Effector CD4-positive, alpha-beta T cell (primary cell): ENCODE data around the gene VSIG2.

Experiments
- DNase-seq: peaks from one replicate; pipeline ENCODE4 v3.0.0-alpha.2; 2020

VSIG2 gene

DNA sequence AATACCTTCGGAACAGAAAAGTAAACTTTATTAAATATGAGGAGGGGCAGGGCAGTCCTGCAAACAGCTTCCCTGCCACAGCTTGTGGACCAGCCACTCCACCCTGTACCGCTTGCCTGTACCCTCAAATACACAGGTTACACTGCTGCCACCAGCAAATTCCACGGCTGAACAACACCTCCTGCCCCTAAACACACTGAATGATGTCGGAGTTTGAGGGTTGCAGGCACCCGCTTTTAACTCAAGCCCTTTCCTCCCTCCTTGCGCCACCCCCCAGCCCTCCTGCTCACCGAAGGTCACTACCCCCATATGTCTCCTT is 4.0 kb downstream of the VSIG2 start:
- no peak for DNase-seq

DNA sequence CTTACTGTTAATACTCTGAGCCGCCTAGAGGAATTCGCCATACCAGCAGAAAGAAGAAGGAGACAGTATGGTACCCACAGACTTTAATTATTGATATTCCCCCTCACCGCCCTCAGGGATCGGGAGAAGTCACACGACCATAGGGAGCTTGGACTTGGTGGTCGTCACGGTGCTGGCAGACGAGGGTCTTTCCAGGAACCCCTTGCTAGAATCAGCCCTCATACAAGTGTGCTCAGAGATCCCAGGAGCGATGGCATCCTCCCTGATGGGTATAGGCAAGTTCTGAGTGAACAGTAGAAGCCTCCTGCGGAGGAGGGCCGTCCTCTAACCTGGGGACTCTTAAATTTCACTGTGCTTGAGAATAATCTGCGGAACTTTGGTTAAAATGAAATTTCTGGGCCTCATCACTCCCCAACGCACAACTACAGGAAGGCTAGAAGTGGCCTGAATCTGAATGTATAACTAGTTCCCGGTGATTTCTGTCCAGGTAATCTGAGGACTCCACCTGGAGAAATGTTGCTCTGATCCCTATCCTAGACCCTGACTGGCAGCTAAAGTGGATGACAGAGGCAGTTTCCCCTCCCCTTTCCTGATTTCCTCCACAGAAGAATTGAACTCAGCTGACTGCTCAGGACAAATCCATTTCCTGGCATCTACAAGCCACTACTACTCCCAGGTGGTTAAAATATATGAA is 4.5 kb downstream of the VSIG2 start:
- no peak for DNase-seq

DNA sequence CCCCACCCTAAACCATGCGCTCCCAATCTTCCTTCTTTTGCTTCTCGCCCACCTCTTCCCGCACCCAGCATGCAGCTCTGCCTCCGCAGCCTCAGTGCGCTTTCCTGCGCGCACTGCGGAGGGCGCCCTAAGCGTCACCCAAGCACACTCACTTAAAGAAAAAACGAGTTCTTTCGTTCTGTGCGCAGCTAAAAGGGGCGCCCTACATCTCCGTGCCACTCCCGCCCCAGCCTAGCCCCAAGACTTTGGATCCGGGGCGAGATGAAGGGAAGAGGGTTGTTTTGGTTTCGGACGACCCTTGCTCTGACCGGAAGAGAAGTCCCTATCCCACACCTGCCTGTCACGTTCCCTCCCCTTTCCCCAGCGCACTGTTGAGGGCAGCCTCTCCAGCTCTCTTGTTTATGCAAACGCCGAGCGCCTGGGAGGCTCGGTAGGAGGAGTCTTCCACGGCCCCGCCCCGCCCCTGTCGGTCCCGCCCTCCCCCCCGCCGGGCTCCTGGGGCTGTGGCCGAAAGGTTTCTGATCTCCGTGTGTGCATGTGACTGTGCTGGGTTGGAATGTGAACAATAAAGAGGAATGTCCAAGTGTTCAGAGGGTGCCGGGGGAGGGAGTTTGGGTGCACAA is 5.3 kb downstream of the VSIG2 start:
- peak; percentile 63 for DNase-seq

DNA sequence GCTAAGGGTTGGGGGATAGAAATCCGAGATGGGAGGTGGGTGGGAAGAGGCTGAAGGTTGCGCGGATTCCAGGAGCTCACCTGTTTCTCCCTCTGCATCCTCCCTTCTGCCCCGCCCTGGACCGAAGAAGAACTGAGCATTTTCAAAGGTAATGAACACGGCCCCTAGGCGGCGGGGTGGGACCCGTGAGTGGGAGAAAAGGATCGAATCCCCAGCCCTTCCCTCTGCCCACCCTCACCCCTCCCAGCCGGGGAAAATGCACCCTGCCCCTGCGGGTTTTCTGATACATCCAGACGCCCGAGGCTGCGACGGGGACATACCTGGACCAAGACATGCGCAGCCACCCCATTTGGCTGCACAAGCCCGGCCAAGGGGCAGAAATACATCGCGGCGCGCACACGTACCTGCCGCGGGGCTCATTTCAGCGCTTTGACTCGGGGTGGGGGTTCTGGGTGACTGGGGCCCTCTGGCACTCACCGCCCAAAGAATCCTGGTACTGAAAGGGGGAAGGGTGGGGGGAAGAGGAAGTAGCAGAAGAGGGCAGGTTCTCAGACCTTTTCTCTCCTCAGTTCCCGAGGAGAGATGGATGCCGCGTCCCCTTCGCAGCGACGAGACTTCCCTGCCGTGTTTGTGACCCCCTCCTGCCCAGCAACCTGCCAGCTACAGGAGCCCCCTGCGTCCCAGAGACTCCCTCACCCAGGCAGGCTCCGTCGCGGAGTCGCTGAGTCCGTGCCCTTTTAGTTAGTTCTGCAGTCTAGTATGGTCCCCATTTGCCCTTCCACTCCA is 6.0 kb downstream of the VSIG2 start:
- no peak for DNase-seq

DNA sequence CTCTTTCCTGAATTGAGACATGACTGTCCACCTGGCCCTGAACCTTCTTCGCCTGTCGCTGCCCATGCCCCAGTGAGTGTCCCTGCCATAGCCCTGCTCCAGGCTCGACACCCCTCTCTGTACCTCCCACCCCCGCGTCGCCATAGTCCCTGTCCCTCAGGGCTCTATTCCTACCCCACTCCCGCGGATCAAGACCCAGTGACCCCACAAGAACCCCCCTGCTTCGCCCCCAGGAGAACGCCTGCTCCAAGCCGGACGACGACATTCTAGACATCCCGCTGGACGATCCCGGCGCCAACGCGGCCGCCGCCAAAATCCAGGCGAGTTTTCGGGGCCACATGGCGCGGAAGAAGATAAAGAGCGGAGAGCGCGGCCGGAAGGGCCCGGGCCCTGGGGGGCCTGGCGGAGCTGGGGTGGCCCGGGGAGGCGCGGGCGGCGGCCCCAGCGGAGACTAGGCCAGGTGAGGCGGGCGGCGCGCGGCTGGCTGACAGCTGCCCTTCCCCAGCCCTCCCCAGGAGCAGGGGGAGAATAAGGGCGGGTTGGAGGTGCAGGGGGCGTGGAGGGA is 6.7 kb downstream of the VSIG2 start:
- DNase-seq: no peak

DNA sequence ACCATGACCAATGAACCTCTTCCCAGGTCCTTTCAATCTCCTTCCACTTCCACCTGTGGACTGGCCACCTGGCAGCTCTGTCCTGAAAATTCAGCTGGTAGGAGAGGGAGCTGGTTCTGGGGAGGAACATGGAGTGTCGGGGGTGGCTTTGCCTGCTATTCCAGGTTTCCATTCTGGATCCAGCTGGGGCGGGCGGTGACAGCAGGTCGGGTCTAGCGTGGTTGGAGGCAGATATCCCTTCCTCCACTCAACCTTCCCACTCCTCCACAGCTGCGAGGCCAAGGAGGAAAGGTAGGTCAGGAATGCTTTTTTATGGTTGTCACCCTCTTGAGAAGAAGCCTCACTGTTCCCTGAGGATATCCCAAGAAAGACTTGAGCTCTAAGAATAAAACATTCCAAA is 9.0 kb downstream of the VSIG2 start:
- DNase-seq: no peak

DNA sequence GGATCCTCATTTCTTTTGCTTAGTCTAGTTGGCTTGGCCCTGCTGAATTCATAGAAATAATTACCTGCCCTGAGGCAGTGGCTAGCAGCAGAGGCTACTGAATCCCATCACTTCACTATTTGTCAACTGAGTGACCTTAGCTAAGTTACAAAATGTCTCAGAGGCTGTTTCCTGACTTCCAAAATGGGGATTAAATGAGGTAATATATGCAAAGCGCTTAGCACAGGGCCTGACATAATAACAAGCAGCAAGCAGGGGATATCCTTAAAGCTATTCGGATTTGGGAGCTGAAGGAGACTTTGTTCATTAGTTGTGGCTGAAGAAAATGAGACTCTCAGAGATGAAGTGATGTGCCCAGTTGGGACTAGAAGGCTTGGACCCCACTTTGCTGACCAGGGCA is 9.5 kb downstream of the VSIG2 start:
- no peak for DNase-seq

DNA sequence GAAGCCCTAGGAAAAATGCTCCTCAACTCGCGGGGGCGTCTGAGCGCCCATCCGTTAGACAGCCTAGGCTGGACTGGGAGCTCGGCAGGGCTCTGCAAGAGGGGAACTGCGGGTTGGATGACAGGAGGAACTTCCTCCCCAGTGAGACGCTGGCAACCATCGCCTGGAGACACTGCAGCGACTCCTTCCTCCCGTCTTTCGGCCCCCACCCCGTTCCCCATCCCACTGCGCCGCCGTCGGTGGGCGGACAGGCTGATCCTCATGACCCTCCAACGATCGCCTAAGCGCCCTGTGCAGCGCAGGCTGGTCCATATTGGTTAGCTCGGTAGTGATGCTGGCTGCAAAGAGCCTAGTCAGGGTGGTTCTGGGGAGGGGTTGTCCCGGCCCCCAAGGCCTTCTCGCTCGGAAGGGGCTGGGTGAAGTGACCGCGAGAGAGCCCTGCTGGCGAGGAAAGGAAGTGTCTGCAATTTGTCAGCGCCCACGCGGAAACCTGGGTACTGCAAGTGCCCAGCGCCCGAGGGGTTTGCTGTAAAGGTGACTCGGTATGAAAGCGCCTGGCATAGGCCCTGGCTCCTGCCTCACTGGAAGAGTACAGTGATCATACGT is 11.7 kb downstream of the VSIG2 start:
- peak; percentile 36 for DNase-seq

DNA sequence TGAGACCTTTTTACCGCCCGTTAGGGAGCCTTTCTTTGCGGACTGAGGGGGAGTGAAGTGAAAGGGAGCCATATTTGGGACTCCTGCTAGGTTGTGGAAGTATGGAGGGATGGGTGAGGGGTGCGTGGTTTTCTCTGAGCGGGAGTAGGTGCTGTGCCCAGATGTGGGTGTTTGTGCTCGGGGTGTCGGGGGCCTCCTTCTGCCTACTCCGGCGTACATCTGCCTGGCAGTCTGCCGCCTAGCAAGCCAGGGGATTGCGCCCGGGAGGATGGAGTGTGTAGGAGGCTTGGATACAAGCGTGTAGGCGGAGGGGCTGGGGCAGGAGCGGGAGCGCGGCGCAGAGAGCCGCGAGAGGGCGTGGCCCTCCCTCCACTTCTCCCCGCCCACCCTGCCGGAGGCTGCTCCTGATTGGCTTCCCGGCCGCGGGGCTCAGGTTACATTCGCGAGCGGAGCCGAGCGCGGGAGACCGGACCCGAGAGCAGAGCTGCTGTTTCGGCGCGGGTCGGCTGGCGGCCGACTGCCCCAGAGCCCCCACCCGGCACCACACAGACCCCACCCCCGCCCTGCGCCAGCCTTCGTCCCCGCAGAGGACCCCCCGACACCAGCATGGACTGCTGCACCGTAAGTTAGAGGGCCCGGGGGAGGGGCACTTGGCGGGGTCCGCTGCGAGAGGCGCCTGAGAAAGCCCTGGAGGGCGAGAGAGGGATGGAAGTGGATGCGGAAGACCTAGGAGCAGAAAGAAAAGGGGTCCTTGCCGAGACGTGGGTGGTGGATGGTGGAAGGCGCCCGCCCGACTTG is 12.4 kb downstream of the VSIG2 start, which contains the start of gene NRGN:
TSS of gene NRGN (plus strand) at position 464 of the 798 bp plus-strand sequence. CDS start at position 607, 143 bp downstream.
- peak; percentile 76 for DNase-seq

DNA sequence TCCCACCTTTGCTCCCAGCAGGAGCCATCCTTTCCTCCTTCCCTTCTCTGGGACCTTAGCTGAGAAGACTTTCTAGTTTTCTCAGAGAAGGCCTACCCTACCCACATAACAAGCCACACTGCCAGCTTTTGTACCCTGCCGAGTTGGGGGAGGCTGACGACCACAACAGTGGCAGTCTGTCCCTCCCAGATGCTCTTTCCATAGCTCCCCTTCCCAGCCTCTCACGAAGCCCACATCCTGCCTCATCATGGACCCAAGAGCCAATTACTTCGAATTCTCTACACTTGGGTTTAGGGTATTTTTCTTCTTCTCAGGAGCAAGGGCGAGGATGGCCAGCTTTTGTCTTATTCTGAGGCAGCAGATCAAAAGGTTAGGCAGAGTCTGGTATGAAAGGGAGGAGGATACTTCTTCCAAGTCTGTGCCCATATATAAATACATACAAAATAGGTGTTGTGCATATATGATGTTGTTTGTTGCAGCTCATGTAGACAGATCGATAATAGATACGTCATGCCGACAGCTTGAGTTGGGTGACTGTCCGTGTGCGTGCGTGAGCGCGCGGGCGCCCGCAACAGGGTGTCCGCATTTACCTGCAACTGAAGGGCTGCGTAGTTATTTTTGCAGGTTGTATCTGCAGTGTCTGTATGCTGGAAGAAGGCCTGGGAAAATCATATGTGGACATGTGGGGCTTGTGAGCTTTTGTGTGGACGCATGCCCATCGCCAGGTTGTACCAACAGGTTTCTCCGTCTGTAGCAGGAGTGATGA is 13.2 kb downstream of the VSIG2 start:
- no peak for DNase-seq

DNA sequence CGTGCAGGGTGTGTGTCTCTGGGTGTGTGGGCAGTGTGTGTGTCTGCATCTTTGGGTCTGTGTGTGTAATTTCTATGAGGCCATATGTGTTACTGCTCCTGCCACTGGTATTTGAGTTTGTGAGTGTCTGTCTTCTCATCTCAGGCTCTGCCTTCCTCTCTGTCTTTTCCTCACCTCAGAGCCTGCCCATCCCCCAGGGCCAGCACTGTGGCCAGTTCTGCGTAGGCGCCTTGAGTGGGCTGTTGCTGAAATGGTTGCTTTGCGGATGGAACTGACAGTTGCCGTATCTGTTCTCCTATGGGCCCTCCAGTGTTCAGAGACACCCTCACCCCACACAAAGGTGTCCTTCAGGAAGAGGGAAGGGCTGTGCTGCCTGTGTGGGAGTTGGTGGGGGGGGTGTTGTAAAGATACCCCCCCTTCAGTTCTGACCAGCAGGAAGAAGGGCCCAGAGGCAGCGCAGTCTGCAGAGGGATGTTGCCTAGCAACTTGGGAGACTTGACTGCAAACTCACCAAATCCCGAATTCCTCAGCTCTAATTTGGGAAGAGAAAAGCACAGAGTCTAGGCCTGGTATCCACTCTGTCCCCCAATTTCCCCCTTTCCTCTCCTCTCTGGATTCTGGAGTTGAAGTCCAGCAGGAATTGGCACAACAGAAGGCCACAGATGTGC is 14.3 kb downstream of the VSIG2 start:
- DNase-seq: no peak

DNA sequence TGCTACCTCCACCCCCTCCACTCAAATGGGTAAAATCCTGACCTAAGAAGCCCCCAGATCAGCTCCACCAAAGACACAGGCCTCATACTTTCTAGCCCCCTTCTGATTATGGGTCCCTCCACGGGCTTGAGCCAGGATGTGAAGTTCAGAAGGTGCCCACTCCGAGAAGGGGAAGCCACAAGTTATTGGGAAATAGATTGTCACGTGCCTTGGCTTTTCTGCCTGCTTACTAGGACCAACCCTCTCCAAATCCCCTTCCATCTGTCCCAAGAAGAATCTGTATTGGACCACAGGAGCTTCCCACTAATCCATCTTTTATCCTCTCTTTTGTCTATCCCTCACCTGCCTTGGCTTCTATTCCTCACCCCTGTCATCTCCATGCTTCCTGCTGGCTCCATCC is 15.3 kb downstream of the VSIG2 start:
- DNase-seq: no peak

DNA sequence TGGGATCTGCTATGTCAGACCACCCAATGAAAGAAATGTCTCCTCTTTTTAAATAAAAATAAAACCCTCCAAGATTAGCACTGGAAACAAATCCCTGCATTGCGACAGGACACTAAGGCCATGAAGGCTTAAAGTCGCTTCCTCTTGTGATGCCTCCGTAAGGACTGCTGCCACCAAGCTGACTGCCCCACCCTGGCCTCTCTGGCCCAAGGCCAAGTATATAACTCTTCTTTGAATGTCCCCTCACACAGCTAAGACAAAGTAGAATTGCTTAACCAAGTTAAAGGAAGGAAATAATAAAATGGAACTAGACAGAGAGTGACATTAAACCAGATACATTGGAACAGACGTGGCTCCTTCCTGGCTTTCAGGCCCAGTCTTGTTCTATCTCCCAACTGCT is 19.8 kb downstream of the VSIG2 start:
- no peak for DNase-seq

DNA sequence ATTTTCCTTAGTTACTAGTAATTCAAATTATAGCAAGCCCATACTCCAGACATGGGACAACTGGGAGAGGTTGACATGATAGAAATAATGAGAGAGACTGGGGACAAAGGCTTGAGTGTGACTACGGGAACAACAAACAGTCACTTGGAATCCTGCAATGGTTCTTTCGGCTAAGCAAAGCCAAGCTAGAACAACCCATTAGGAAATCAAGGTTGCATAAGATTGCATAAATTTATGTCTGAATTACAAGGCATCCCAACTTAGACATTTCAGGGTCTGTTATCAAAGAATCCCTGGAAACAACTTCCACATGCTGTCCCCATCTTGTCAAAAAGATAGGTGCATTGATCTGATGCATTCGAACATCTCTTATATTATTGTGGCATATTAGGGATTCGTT is 22.5 kb downstream of the VSIG2 start:
- no peak for DNase-seq

DNA sequence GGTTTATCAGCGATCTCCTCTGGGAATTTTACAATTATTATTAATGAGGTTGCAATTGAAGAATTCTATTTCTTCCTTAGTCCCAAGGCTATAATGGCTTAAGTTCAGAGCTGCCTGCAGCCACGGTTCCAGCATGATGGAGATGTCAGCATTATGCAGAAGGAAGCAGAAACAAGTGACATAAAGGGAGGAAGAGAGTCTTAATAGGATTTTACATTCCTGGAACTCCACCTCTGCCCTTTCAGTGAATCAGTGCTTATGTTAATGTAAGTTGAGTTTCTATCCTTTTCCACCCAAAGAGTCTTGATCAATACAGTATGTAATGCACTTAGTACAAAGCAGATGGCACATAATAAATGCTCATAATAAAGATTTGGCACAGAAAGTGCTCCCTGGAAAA is 23.9 kb downstream of the VSIG2 start:
- DNase-seq: no peak

DNA sequence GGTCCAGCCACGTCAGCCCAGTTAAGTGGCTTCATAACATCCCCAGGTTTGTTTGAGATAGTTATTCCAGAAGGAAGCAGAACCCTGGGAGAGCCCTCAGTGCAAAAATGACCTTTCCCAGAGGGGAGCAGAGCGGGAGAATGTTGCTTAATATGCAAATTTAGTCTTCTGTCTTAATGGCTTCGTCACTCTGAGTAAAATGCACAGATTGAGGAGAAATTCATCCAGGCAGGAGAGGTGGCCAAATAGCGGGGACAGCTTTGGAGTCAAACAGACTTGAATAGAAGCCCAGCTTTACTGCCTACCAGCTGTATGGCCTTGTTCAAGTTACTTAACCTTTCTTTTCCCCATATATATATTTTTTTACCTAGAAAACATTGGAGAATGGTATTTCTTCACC is 24.6 kb downstream of the VSIG2 start:
- DNase-seq: no peak

DNA sequence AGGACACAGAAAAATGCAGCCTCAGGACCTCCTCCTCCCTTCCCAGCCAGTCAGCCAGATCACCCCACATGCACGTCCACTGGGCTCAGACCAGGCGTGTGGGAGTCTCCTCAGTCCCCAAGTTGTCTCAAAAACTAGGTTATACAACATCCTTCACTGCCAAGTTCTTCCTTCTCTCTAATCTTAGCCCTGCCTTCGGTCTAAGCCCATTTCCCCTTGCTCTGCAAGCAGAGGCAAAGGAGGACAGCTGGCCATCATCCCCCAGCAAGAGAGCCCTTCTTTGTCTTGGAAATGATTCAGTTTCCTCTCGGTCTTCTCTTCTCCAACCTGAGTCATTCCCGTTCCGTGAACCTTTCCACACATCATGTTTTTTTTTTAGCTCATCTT is 26.3 kb downstream of the VSIG2 start:
- no peak for DNase-seq

DNA sequence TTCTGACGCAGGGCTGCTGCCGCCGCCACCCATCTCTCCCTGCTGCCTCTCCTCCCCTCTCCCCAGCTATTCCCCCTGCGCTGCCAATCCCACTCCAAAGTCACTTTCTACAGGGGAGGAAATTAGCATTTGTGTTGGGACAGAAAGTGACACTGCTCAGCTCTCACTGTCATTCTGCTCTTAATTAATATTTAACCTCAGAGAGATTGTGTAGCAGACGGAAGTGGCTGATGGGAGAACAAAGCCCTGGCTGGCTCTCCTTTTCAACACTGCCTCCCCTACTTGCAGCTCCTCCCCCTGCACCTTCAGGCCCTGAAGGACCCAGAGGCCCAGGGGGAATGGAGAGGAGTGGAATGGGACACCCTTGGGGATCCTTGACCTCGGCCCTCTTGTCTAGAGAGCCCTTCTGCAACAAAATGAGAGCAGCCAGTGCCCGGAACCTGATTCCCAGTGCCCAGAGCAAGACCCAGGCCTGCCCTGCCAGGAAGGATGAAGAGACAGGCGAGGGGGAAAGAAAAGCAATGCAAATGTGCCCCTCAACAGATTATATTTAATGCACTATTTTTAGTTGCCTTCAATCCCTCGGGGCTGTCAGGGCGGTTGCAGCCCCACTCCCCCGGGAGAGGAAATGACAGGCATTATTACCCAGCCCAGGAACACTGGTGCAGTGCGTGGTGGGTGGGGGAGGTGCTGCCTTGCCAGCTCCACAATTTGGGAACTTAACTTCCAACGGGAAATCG is 26.9 kb downstream of the VSIG2 start:
- no peak for DNase-seq

DNA sequence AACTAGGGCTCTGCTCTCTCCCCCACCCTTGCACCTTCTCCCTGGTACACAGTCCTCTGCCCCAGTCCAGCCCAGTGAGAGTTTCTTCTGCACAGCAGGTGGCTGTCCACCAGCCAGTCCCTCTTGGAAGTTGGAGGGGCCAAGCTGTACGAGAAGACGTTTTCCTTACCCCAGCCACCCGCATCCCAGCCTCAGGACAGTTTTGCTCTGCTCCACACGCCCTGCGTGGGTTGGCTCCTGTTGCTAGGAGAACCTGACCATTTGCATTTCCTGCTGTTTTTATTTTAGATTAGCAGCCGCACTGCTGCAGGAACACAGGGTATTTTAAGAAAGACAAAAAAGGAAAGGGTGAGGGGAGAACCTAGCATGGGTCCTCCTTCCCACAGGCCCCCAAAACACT is 29.9 kb downstream of the VSIG2 start:
- DNase-seq: no peak

DNA sequence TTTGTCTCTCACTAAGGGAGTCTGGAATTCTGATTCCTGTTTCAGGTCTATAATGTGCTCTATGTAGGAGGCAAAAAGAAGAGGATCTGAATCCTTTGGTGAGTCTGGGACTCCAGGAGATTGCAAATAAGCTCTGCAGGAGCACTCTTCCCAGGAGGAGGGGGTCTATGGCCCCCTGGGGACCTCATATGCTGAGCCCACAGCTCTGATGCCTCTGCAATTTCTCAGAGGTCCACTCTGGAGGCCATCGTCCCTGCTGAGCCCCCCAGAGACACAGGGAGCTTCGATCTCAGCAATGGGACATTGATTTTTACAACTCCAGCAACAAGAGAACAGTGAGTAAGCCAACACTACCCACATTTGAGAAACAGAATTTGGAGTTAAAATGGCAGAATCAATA is 32.5 kb downstream of the VSIG2 start:
- DNase-seq: no peak
